ENCODE measurements around the gene GNS. TPM values are rescaled to one million over a fixed set of nuclear protein-coding genes. Genes with fewer than 3 reads are reported as not detected.

GNS gene
- total RNA-seq, 1 experiment from 2014 or later: 57.5 TPM

- no TSS peak for BruUV-seq (replicated peaks)
- H3K4me1 ChIP-seq (ENCODE audit: insufficient read depth, low read length, poor library complexity, severe bottlenecking): peaks cover 6% of the 10 kb centered on the region
- DNase-seq (ENCODE audit: low spot score): no peak
- intact Hi-C loops (cut with micrococcal nuclease; ENCODE audit: unreplicated experiment): no loop called here
- CTCF ChIA-PET: interaction anchor here (0.6 kb wide), 1 partner anchor 168 kb away, joined by 3 read pairs; no protein-coding TSS in a partner anchor
- H3K36me3 ChIP-seq (ENCODE audit: insufficient read depth, low read length, poor library complexity, severe bottlenecking): no peaks in the 10 kb centered on the region
- H3K27ac ChIP-seq (ENCODE audit: low read depth, low read length, poor library complexity, severe bottlenecking): no peak overlapping the region
- POLR2A ChIA-PET (ENCODE audit: low non-redundant PET): no interaction called here
- H3K4me3 ChIP-seq (ENCODE audit: low read depth, low read length, poor library complexity, severe bottlenecking): no peak overlapping the region
- no peaks in the 10 kb centered on the region for H3K27me3 ChIP-seq (replicated peaks; ENCODE audit: insufficient read depth, low read depth, low read length, poor library complexity)
- TF ChIP-seq CTCF (conservative IDR thresholded peaks at IDR 0.05; ENCODE audit: low read depth, low read length) (no peak), EZH2 (IDR thresholded peaks at IDR 0.05; ENCODE audit: borderline replicate concordance, low read depth, low read length, poor library complexity, severe bottlenecking) (no peak)
- no peaks in the 10 kb centered on the region for H3K9me3 ChIP-seq (ENCODE audit: low read depth, low read length, poor library complexity, severe bottlenecking)
Measured at GRCh38 chr12:64729909-64730587, 29.2 kb downstream of the GNS start.

GRCh38 chr12:64724201-64724745, 34.9 kb downstream of the GNS start:
- Histone ChIP-seq H3K36me3 (ENCODE audit: insufficient read depth, low read length, poor library complexity, severe bottlenecking) (peaks cover 7% of the 10 kb centered on the region), H3K27me3 (replicated peaks; ENCODE audit: insufficient read depth, low read depth, low read length, poor library complexity) (no peaks in the 10 kb centered on the region), H3K4me3 (ENCODE audit: low read depth, low read length, poor library complexity, severe bottlenecking) (no peak overlapping the region), H3K4me1 (ENCODE audit: insufficient read depth, low read length, poor library complexity, severe bottlenecking) (no peaks in the 10 kb centered on the region), H3K27ac (ENCODE audit: low read depth, low read length, poor library complexity, severe bottlenecking) (no peak overlapping the region), H3K9me3 (ENCODE audit: low read depth, low read length, poor library complexity, severe bottlenecking) (no peaks in the 10 kb centered on the region)
- TF ChIP-seq CTCF (conservative IDR thresholded peaks at IDR 0.05; ENCODE audit: low read depth, low read length) (no peak), EZH2 (IDR thresholded peaks at IDR 0.05; ENCODE audit: borderline replicate concordance, low read depth, low read length, poor library complexity, severe bottlenecking) (no peak)
- intact Hi-C loops (cut with micrococcal nuclease; ENCODE audit: unreplicated experiment): no loop called here
- POLR2A ChIA-PET (ENCODE audit: low non-redundant PET): no interaction called here
- CTCF ChIA-PET: no interaction called here
- DNase-seq (ENCODE audit: low spot score): no peak
- BruUV-seq (replicated peaks): no TSS peak

DNA sequence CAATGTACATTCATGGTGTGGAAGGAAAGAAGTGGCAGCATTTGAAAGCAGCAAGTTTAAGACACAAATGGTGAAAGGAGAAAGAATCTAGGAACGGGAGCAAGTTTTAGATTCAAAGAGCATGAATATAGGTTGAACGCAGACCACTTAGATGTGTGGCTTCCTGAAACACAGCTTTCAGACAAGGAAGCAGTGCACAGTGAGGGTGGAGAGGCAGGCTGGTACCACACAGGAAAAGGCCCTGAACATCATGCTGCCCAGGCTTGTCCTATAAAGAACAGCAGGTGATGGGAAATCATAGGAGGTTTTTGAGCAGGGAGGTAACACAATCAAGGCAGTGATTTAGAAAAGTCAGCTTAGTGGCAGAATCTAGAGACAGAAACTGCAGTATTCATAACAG, 35.6 kb downstream of the GNS start:
- no peak overlapping the region for H3K27ac ChIP-seq (ENCODE audit: low read depth, low read length, poor library complexity, severe bottlenecking)
- H3K27me3 ChIP-seq (replicated peaks; ENCODE audit: insufficient read depth, low read depth, low read length, poor library complexity): no peaks in the 10 kb centered on the region
- intact Hi-C loops (cut with micrococcal nuclease; ENCODE audit: unreplicated experiment): no loop called here
- H3K4me1 ChIP-seq (ENCODE audit: insufficient read depth, low read length, poor library complexity, severe bottlenecking): no peaks in the 10 kb centered on the region
- TF ChIP-seq EZH2 (IDR thresholded peaks at IDR 0.05; ENCODE audit: borderline replicate concordance, low read depth, low read length, poor library complexity, severe bottlenecking): no peak
- no peak for TF ChIP-seq CTCF (conservative IDR thresholded peaks at IDR 0.05; ENCODE audit: low read depth, low read length)
- H3K9me3 ChIP-seq (ENCODE audit: low read depth, low read length, poor library complexity, severe bottlenecking): no peaks in the 10 kb centered on the region
- peaks cover 7% of the 10 kb centered on the region for H3K36me3 ChIP-seq (ENCODE audit: insufficient read depth, low read length, poor library complexity, severe bottlenecking)
- ChIA-PET POLR2A (ENCODE audit: low non-redundant PET) (no interaction called here), CTCF (no interaction called here)
- no peak for DNase-seq (ENCODE audit: low spot score)
- no peak overlapping the region for H3K4me3 ChIP-seq (ENCODE audit: low read depth, low read length, poor library complexity, severe bottlenecking)
- no TSS peak for BruUV-seq (replicated peaks)

Measured in A673 (cell line).